Measurements from ENCODE around the gene METTL25B. TPM values are rescaled to one million over a fixed set of nuclear protein-coding genes. Genes with fewer than 3 reads are reported as not detected.
A peak's percentile ranks its signal among the peaks of the same experiment; 100 is the strongest.

The METTL25B gene
- total and polyA plus RNA-seq, 2 donors (not counting 1 experiment from before 2014, with no cell fraction given): 78.3 to 81.1 TPM

DNA sequence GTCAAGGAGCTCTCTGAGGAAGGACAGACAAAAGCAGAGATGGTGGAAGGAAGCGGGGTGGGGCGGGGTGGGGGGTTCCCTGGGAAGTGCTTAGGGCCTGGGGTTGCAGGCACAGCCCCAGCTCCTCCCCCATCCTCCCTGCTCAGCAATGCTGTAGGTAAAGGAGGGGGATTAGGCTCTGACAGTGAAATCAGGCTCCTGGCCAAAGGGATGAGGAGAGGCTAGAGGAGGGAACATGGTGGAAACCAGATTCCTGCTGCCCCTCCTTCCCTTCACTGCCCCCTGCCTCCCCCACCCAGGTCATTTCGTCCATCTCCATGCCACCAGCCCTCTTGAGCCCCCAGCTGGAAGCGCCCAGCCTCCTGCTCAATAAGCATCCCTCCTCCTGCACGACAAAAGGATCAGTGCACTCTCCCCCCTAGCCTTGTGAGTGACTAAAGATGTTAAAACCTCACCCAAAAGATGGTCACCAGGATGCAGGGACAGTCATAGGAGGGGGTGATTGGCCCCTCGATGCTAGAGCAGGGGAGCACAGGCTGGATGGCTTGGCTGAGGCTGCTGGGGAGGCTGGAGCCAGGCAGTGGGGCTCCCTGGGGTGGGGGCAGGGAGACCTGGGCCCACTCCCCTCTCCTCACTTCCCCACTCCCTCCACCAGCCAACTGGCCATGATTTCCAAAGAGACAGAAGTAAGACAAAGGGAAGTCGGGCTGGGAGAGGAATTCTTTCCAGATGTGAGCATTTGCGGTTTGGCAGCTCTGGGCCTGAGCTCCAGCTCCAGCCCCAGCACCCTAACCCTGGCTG lies 20.7 kb upstream of the METTL25B start:
- ATAC-seq (ENCODE audit: low read depth) (no peak), DNase-seq (no peak)
- Mint-ChIP-seq H3K27me3 (peaks cover 16% of the 10 kb centered on the region), H3K4me1 (peaks cover 32% of the 10 kb centered on the region), H3K27ac (peak overlapping the region; percentile 42), H3K4me3 (peak overlapping the region; percentile 89), H3K9me3 (ENCODE audit: insufficient read depth) (no peaks in the 10 kb centered on the region)
- ChIA-PET POLR2A (interaction anchor here (2.1 kb wide), 1 partner anchor 21 kb away, joined by 7 read pairs; the partner anchor contains the start of genes ISG20L2 and METTL25B), CTCF (interaction anchor here (1.5 to 7.6 kb wide), 8 partner anchors 8 to 182 kb away, joined by 4 to 80 read pairs (median 8); partner anchors contain the start of genes ISG20L2 and METTL25B)
- intact Hi-C loops (cut with micrococcal nuclease): loop anchor here (5.0 kb wide), 1 partner anchor 155 kb away; the partner anchor contains the start of gene NTRK1
- Histone ChIP-seq H3K27me3 (replicated peaks in 1 of 4; ENCODE audit: control extremely low read depth in 1 of 4, control insufficient read depth in 3 of 4, insufficient read depth in 4 of 4, low read length in 3 of 4) (peaks cover 3 to 40% (median 25%) of the 10 kb centered on the region in 4 experiments), H3K79me2 (ENCODE audit: control insufficient read depth, insufficient read depth, low read length) (no peaks in the 10 kb centered on the region), H3K9ac (ENCODE audit: low read length) (no peak overlapping the region), H3K27ac (ENCODE audit: low read length in 2 of 2) (no peak overlapping the region), H3K9me3 (ENCODE audit: control extremely low read depth in 1 of 3, control insufficient read depth in 2 of 3, insufficient read depth in 1 of 3, low read length in 2 of 3) (peaks cover 0 to 3% (median 0%) of the 10 kb centered on the region in 3 donors), H3K4me3 (ENCODE audit: control extremely low read depth in 1 of 5, extremely low read depth in 1 of 5, insufficient read depth in 1 of 5, low read depth in 2 of 5, low read length in 4 of 5) (no peak overlapping the region), H3K36me3 (replicated peaks in 1 of 2; ENCODE audit: control extremely low read depth in 1 of 2, control insufficient read depth in 1 of 2, extremely low read depth in 1 of 2, insufficient read depth in 2 of 2, low read length in 1 of 2) (no peaks in the 10 kb centered on the region), H3K4me2 (replicated peaks; ENCODE audit: low read depth, low read length, poor library complexity, severe bottlenecking) (peak overlapping the region; percentile 99), H2AFZ (ENCODE audit: insufficient read depth, low read depth, low read length, poor library complexity, severe bottlenecking) (no peak overlapping the region), H3K4me1 (ENCODE audit: control insufficient read depth in 2 of 2, insufficient read depth in 2 of 2, low read length in 2 of 2) (peaks cover 28% of the 10 kb centered on the region in 2 donors), H4K20me1 (ENCODE audit: control insufficient read depth, insufficient read depth, low read length, poor library complexity, severe bottlenecking) (peaks cover 7% of the 10 kb centered on the region)
- WGBS (ENCODE audit: insufficient coverage): 83% methylated on average over 3 of the region's 8 CpGs
- TF ChIP-seq, protein P1, sequence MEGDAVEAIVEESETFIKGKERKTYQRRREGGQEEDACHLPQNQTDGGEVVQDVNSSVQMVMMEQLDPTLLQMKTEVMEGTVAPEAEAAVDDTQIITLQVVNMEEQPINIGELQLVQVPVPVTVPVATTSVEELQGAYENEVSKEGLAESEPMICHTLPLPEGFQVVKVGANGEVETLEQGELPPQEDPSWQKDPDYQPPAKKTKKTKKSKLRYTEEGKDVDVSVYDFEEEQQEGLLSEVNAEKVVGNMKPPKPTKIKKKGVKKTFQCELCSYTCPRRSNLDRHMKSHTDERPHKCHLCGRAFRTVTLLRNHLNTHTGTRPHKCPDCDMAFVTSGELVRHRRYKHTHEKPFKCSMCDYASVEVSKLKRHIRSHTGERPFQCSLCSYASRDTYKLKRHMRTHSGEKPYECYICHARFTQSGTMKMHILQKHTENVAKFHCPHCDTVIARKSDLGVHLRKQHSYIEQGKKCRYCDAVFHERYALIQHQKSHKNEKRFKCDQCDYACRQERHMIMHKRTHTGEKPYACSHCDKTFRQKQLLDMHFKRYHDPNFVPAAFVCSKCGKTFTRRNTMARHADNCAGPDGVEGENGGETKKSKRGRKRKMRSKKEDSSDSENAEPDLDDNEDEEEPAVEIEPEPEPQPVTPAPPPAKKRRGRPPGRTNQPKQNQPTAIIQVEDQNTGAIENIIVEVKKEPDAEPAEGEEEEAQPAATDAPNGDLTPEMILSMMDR (IDR thresholded peaks at IDR 0.05): no peak
- no peak for TF ChIP-seq EZH2 (IDR thresholded peaks at IDR 0.05; ENCODE audit: borderline replicate concordance, insufficient read depth, low read depth, low read length, poor library complexity, severe bottlenecking)

- H3K79me2 ChIP-seq (ENCODE audit: control insufficient read depth, insufficient read depth, low read length): no peaks in the 10 kb centered on the region
- ChIA-PET CTCF (interaction anchor here (7.6 kb wide), 1 partner anchor 18 kb away, joined by 80 read pairs; no protein-coding TSS in a partner anchor), POLR2A (no interaction called here)
- Mint-ChIP-seq H3K4me1 (peaks cover 32% of the 10 kb centered on the region), H3K9me3 (ENCODE audit: insufficient read depth) (no peaks in the 10 kb centered on the region), H3K4me3 (no peak overlapping the region), H3K27ac (no peak overlapping the region), H3K27me3 (peaks cover 13% of the 10 kb centered on the region)
- H3K4me2 ChIP-seq (replicated peaks; ENCODE audit: low read depth, low read length, poor library complexity, severe bottlenecking): no peak overlapping the region
- DNase-seq (no peak), ATAC-seq (ENCODE audit: low read depth) (no peak)
- no peak overlapping the region for H3K27ac ChIP-seq (ENCODE audit: low read length in 2 of 2)
- peaks cover 7% of the 10 kb centered on the region for H4K20me1 ChIP-seq (ENCODE audit: control insufficient read depth, insufficient read depth, low read length, poor library complexity, severe bottlenecking)
- WGBS (ENCODE audit: insufficient coverage): 48% methylated on average over 3 of the region's 4 CpGs
- no peak overlapping the region for H2AFZ ChIP-seq (ENCODE audit: insufficient read depth, low read depth, low read length, poor library complexity, severe bottlenecking)
- H3K9ac ChIP-seq (ENCODE audit: low read length): no peak overlapping the region
- H3K4me3 ChIP-seq (ENCODE audit: control extremely low read depth in 1 of 5, extremely low read depth in 1 of 5, insufficient read depth in 1 of 5, low read depth in 2 of 5, low read length in 4 of 5): no peak overlapping the region
- intact Hi-C loops (cut with micrococcal nuclease): loop anchor here (5.0 kb wide), 1 partner anchor 154 kb away; the partner anchor contains the start of gene NTRK1
- peaks cover 28% of the 10 kb centered on the region in 2 donors for H3K4me1 ChIP-seq (ENCODE audit: control insufficient read depth in 2 of 2, insufficient read depth in 2 of 2, low read length in 2 of 2)
- peaks cover 3 to 34% (median 22%) of the 10 kb centered on the region in 4 experiments for H3K27me3 ChIP-seq (replicated peaks in 1 of 4; ENCODE audit: control extremely low read depth in 1 of 4, control insufficient read depth in 3 of 4, insufficient read depth in 4 of 4, low read length in 3 of 4)
- no peaks in the 10 kb centered on the region for H3K36me3 ChIP-seq (replicated peaks in 1 of 2; ENCODE audit: control extremely low read depth in 1 of 2, control insufficient read depth in 1 of 2, extremely low read depth in 1 of 2, insufficient read depth in 2 of 2, low read length in 1 of 2)
- TF ChIP-seq, protein P1 (IDR thresholded peaks at IDR 0.05): no peak
- TF ChIP-seq EZH2 (IDR thresholded peaks at IDR 0.05; ENCODE audit: borderline replicate concordance, insufficient read depth, low read depth, low read length, poor library complexity, severe bottlenecking): no peak
- peaks cover 0 to 3% (median 0%) of the 10 kb centered on the region in 3 donors for H3K9me3 ChIP-seq (ENCODE audit: control extremely low read depth in 1 of 3, control insufficient read depth in 2 of 3, insufficient read depth in 1 of 3, low read length in 2 of 3)
Measured at GRCh38 chr1:156708218-156708661, 20.0 kb upstream of the METTL25B start.

All from B cell (primary cell).